OCI-M2 (cell line): ENCODE results near the gene ZCCHC18.

Experiments
- DNase-seq: peaks from one replicate; lab custom pipeline; 2025; ENCODE audit not compliant: unreplicated experiment; lab: John Stamatoyannopoulos, UW

Gene ZCCHC18

DNA sequence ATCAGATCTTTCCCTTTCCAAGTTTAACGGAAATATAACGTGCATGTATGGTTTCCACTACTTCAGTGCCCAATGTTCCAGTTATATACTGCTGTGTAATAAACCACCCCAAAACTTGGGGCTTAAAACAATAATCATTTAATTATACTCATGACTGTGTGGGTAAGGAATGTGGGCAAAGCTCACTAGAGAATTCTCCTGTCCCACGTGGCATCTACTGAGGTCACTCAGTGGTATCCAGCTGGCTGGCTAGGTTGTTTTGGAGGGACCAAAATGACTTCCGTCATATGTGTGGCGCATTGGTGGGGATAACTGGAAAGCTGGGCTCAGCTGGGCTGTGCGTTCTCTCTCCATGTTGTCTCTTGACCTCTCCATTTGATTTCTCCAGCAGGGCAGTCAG lies 18.5 kb downstream of the ZCCHC18 start:
- DNase-seq: no peak

DNA sequence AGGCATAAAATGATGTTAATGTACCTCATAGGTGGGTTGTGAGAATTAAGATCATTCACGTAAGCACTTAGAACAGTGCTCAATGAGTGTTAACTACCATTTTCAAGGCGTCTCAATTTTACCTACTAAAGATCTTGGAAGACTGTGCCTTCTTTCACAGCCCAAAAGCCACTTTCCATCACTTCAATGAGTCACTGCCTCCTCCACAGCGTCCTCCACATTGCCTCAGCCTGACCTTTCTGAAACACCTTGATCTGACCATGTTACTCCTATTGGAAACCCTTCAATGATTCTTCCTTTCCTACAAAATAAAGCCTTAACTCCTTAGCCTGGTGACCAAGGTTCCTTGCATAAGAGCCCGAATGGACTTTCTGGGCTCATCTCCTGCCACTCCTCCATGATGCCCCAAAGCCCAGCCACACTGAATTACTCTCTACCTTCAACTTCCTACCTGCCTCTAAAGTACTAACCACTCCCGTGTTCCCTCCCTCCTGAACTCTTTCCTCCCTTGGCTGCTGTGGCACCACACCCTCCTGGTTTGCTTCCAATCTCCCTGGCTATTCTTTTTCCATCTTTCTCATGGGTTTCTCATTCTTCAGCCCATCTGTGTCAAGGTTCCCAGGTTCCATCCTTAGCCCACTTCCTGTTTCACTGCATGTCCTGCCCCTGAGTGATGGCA lies 22.4 kb downstream of the ZCCHC18 start:
- DNase-seq: no peak

DNA sequence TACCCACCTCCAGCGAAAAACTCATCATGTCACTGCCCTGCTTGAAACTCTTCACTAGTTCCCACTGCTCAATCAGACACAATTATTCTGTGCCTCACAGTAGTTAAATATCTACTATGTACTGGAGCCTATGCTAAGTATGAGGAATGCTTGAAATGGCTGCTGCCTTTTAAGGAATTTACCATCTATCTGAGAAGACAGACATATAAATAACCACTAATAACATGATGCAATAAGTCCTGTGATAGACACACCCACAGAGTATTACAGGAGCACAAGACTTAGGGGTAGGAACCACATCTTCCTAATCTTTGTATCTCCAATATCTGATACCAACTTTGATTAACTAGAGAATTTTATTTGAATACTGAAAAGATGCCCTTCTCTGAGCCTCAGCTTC lies 23.4 kb downstream of the ZCCHC18 start:
- no peak for DNase-seq

DNA sequence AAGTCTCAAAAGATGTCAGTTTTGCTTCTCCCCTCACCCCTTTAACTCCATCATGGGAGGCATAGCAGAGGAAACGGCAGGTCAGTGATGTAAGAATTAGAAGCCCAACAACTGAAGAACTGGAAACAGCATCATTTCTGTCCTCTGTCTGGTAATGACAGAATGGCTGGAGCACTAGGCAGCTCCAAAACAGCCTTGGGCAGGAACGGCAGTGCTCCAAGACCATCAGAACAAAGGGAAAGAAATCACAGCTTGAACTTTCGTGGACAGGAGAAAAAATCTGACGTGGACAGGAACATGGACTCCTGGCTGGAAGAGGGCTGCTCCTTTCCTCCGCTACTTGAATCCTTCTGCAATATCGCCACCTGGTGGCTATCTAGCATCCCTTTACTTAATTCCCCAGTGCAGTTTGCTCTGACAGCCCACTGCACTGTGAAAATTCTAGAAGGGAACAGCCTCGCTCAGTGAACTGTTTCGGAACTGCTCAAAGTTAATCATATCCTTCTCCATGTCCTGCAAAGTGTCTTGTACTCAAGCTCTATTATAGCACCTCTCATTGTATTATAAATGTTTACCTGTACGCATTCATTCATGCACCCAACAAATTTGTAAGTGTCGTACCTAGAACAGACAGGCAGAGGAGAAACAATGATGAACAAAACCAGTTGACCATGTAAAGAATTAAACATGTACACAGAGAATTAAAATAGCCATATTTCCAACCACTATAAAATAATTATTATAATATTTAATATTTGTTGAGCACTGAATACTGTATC lies 24.1 kb downstream of the ZCCHC18 start:
- no peak for DNase-seq

DNA sequence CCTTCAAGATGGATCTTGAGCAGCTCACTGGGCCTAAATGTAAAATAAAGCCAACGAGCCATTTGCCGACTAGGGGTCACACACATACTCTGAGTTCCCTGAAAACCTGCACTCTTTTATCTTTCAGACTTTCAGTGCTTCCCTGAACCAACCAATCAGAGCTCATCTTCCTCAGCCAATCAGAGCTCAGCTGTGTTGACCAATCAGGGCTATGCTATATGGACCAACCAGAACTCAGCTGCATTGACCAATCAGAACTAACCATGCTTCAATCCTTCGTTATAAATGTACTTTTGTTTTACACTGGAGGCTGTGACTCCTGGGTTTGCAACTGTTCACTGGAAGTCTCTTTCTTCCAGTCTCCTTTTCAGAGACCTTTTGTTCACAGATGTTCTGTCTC lies 25.2 kb downstream of the ZCCHC18 start:
- DNase-seq: no peak

DNA sequence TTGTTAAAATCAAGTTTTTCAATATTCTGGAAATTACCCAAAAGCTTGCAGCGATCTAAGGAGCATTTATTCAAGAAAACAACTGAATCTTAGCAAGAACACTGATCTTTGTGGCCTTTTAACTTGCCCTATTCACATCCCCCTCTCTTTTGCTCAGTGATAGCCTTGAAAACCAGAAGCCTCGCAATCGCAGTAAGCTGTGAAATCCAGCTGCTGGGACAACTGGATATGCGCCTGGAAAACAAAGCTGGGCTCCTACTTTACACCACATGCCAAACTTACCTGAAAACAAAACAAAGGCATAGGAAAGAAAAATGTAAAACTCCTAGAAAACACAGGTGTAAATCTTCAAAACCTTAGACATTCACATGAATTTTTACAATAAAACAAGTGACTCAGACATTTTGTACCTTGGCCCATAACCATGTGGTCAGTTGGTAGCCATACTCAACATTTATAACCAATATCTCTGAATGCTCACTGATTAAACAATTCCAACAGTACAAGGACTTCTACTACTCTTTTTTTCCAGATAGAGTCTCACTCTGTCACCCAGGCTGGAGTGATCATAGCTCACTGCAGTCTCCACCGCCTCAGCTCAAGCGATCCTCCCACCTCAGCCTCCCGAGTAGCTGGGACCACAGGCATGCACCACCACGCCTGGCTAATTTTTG lies 28.9 kb downstream of the ZCCHC18 start:
- DNase-seq: no peak

DNA sequence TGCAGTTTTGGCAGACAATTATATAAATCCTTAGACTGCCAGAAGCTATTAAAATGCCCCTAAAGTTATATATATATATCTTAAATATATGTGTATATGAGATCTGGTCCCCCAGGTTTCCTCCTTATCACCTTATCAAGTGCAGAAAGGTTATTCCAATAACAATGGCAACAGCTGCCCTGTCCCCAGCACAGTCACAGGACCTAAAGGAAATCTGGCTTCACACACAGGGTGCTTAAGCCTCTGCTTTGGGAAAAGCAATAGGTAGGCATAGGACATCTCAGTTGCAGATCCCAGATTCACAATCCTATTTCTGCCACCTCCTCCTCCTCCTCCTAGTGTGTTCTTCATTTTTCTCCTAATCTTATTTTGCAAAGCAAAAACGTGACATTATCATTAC lies 38.7 kb downstream of the ZCCHC18 start:
- DNase-seq: no peak

DNA sequence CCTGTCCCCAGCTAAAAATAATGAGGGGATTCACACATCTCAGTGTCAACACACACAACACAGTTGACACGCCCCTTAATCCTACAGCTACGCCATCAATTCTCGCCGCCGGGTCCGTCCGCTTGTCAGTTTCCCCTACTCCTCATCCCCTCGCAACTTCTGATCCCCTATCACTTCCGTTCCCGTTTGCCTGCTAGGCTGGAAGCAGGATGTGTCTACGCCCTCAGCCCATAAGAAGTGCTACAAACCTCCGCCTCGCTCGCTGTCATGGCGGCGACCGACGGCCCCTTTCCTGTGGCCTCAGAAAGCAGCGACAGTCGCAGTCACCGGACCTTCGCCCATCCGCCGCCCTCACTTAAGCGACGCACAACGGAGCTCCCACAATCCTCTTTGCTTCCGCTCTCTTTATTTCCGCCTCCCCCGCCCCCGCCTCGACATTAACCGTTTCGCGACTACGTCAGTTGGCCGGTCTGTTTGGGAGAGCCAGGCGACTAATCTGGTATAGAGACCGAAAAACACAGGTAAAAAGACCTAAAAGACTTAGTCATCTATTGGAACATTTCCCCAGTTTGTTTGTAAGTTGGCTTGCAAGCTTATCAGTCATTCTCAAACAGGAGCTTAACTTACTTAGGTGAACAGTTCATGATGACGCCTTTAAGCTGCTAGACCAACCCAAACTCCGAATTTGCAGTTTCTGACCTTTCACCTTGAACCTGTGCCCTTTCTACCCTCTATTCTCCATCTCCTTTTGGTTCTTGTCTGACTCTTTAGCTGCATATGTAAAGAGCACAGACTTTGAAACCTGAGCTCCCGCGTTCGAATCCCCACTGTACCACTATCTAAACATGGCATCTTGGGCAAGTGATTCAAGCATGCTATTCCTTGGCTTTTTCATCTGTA lies 44.6 kb downstream of the ZCCHC18 start, which contains the start of gene SLC25A53:
Gene SLC25A53 (minus strand): TSS at position 380 of the 900 bp plus-strand sequence. CDS start 51,752 bp downstream, outside the sequence.
- no peak for DNase-seq
